Measurements from ENCODE around the gene PAM16. TPM values are rescaled to one million over a fixed set of nuclear protein-coding genes. Genes with fewer than 3 reads are reported as not detected.

PAM16 gene
- total RNA-seq, 2 experiments from 2014 or later: 62.8 to 67.8 TPM

DNA sequence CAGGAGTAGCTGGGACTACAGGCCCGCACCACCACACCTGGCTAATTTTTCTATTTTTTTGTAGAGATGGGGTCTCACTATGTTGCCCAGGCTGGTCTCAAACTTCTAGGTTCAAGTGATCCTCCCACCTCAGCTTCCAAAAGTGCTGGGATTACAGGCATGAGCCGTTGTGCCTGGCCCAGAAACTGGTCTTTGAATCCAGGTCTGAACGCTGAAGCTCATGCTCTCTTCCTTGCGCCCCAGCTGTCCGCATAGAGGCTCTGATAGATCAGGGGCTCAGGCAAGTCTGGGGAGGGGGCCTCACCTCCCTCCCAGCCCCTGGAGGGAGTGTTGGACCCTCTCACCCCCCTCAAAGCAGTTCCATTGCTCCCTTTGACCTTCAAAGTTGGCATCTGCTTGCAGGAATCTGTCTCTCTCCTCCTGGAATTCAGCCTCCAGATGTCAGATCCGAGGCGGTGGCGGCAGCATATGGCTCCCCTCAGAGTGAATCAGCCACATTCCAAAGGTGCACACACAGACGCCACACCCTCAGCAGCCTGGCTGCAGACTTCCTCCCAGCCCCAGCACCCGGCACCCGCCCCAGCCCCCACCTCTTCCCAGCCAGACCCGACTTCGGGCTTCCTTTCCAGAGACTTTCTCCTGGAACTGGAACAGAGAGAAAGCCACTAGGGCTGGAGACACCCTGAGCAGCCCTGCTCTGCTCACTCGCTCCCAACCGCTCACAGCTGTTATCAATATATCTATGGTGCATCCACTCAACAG is 52.2 kb downstream of the PAM16 start:
- Mint-ChIP-seq H3K4me1 (peaks cover 2% of the 10 kb centered on the region), H3K27ac (no peak overlapping the region), H3K4me3 (no peak overlapping the region), H3K27me3 (no peaks in the 10 kb centered on the region), H3K36me3 (ENCODE audit: low read depth) (peaks cover 14% of the 10 kb centered on the region), H3K9me3 (ENCODE audit: low read depth) (no peaks in the 10 kb centered on the region)
- ChIA-PET CTCF (interaction anchor here (0.6 to 7.5 kb wide), 7 partner anchors 9 to 212 kb away, joined by 3 to 41 read pairs (median 3); no protein-coding TSS in a partner anchor), POLR2A (interaction anchor here (0.6 kb wide), 1 partner anchor 9 kb away, joined by 3 read pairs; no protein-coding TSS in a partner anchor)
- ATAC-seq (no peak), DNase-seq (no peak)
- intact Hi-C loops (cut with DNase I, micrococcal nuclease): no loop called here

DNA sequence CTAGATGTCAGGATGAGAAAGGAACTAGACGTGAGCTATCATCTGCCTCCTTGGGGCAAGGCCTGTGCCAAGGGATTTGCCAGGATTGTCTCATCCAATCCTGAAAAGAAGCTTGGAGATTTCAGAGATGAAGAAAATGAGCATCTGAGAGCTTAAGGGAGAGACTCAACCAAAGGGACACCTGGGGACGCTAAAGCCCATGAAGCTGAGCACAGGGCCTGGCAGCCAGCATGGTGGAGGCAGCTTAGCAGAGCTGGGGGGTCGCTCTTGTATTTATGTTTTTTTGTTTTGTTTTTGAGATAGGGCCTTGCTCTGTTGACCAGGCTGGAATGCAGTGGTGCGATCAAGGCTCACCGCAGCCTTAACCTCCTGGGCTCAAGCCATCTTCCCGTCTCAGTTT is 53.6 kb downstream of the PAM16 start:
- ChIA-PET CTCF (interaction anchor here (0.7 to 7.5 kb wide), 5 partner anchors 9 to 44 kb away, joined by 3 to 41 read pairs (median 3); no protein-coding TSS in a partner anchor), POLR2A (no interaction called here)
- Mint-ChIP-seq H3K36me3 (ENCODE audit: low read depth) (peaks cover 9% of the 10 kb centered on the region), H3K9me3 (ENCODE audit: low read depth) (no peaks in the 10 kb centered on the region), H3K27me3 (no peaks in the 10 kb centered on the region), H3K4me1 (peaks cover 2% of the 10 kb centered on the region), H3K4me3 (no peak overlapping the region), H3K27ac (no peak overlapping the region)
- ATAC-seq (no peak), DNase-seq (no peak)
- intact Hi-C loops (cut with DNase I, micrococcal nuclease): no loop called here

DNA sequence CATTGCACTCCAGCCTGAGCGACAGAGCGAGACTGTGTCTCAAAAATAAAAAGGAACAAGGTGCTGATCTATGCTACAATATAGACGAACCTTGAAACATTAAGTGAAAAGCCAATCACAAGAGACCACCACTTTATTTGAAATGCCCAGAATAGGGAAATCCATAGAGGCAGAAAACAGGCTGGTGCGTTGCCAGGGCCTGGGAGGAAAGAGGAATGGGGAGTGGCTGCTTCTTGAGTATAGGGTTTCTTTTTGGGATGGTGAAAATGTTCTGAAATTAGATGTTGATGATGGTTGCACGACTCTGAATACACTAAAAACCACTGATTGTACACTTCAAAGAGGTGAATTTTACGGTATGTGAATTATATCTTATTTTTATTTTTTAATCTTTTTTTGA is 55.5 kb downstream of the PAM16 start:
- H3K36me3 Mint-ChIP-seq (ENCODE audit: low read depth): peaks cover 8% of the 10 kb centered on the region
- CTCF ChIA-PET: interaction anchor here (7.5 kb wide), 1 partner anchor 13 kb away, joined by 41 read pairs; no protein-coding TSS in a partner anchor
- peaks cover 2% of the 10 kb centered on the region for H3K4me1 Mint-ChIP-seq
- H3K9me3 Mint-ChIP-seq (ENCODE audit: low read depth): no peaks in the 10 kb centered on the region
- no peak for DNase-seq
- POLR2A ChIA-PET: no interaction called here
- intact Hi-C loops (cut with DNase I, micrococcal nuclease): no loop called here
- no peak overlapping the region for H3K4me3 Mint-ChIP-seq
- no peak for ATAC-seq
- no peak overlapping the region for H3K27ac Mint-ChIP-seq
- H3K27me3 Mint-ChIP-seq: no peaks in the 10 kb centered on the region

DNA sequence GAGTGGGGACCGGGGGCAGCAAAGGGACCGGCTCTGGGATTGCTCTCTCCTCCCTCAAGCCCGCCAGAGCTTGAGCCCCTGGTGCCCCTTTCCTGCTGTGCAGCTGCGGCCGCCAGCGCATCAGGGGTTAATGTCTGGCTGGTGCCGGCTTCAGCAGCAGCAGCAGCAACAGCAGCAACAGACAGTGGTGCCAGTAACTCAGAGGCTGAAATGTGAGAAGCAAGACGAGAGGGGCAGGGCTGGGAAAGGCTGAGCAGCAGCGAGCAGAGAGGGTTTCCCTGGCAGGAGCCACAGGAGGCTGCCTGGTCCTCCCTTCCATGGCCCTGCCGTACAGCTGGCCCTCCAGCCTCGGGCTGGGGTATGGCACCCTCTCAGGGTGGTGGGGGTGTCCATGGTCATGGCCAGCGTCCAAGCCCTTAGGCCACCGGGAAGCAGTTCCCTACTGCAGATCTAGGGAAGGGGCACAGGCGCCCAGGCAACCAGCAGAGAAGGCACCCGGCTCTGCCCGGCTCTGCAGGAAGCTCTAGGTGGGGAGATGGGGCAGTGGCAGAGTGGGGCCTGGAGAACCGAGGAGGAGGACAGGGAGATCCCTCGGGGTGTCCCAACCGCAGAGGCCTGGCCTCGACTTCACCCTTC is 57.2 kb downstream of the PAM16 start:
- H3K27me3 Mint-ChIP-seq: no peaks in the 10 kb centered on the region
- H3K27ac Mint-ChIP-seq: no peak overlapping the region
- intact Hi-C loops (cut with DNase I, micrococcal nuclease): no loop called here
- DNase-seq (no peak), ATAC-seq (no peak)
- no peak overlapping the region for H3K4me3 Mint-ChIP-seq
- ChIA-PET POLR2A (no interaction called here), CTCF (interaction anchor here (0.7 to 7.5 kb wide), 2 partner anchors 14 to 59 kb away, joined by 4 to 41 read pairs; no protein-coding TSS in a partner anchor)
- no peaks in the 10 kb centered on the region for H3K4me1 Mint-ChIP-seq
- no peaks in the 10 kb centered on the region for H3K36me3 Mint-ChIP-seq (ENCODE audit: low read depth)
- H3K9me3 Mint-ChIP-seq (ENCODE audit: low read depth): no peaks in the 10 kb centered on the region

DNA sequence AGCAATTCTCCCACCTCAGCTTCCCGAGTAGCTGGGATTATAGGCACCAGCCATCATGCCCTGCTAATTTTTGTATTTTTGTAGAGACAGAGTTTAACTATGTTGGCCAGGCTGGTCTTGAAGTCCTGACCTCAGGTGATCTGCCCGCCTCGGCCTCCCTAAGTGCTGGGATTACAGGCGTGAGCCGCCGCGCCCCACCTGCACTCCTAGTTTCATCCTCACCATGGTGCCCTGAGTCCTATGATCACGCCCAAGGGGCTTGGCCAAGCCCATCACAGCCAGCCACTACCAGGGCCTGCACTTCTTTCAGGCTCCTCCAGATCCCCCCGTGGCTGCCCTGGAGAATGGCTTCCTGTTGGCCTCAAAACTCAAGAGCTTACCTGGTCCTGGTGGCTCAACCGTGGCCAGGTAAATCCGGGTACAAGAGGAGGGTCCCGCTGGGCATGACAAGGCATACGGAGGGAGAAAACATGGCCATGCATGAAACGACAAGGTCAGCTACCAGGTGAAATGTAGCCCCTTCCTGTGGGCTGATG is 57.9 kb downstream of the PAM16 start:
- H3K27ac Mint-ChIP-seq: no peak overlapping the region

DNA sequence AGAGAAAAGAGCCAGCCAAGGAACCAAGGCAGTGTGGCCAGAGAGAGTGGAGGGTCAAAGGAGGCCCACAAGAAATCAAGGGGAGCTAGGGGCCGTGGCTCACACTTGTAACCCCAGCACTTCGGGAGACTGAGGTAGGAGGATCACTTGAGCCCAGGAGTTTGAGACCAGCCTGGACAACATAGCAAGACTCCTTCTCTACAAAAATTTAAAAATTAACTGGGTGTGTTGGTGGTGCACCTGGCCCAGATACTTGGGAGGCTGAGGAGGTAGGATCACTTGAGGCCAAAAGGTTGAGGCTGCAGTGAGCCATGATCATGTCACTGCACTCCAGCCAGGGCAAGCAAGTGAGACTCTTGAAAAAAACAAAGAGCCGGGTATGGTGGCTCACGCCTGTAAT is 59.4 kb downstream of the PAM16 start:
- Mint-ChIP-seq H3K27me3 (no peaks in the 10 kb centered on the region), H3K27ac (no peak overlapping the region), H3K9me3 (ENCODE audit: low read depth) (no peaks in the 10 kb centered on the region), H3K4me3 (no peak overlapping the region), H3K4me1 (peaks cover 9% of the 10 kb centered on the region), H3K36me3 (ENCODE audit: low read depth) (no peaks in the 10 kb centered on the region)
- POLR2A ChIA-PET: no interaction called here
- ATAC-seq (no peak), DNase-seq (no peak)
- intact Hi-C loops (cut with DNase I, micrococcal nuclease): no loop called here
- CTCF ChIA-PET: interaction anchor here (0.9 kb wide), 1 partner anchor 16 kb away, joined by 3 read pairs; no protein-coding TSS in a partner anchor

More for the DNA sequence above, 57.9 kb downstream of the PAM16 start:
- ChIA-PET POLR2A (no interaction called here), CTCF (interaction anchor here (7.5 kb wide), 1 partner anchor 15 kb away, joined by 41 read pairs; no protein-coding TSS in a partner anchor)
- no peaks in the 10 kb centered on the region for H3K36me3 Mint-ChIP-seq (ENCODE audit: low read depth)
- intact Hi-C loops (cut with DNase I, micrococcal nuclease): no loop called here
- DNase-seq: no peak
- ATAC-seq: no peak
- H3K4me3 Mint-ChIP-seq: no peak overlapping the region
- no peaks in the 10 kb centered on the region for H3K9me3 Mint-ChIP-seq (ENCODE audit: low read depth)
- H3K4me1 Mint-ChIP-seq: peaks cover 4% of the 10 kb centered on the region
- no peaks in the 10 kb centered on the region for H3K27me3 Mint-ChIP-seq

Other genes with a start within 250 kb of the PAM16 start
- 1 to 10 TPM; 5.3 to 6.2 TPM for gene ADCY9, start 234.9 kb downstream of the PAM16 start, total RNA-seq
- not detected for gene SRL, start 109.2 kb downstream of the PAM16 start, total RNA-seq
- 10 to 100 TPM; 31.0 to 42.4 TPM for gene TFAP4, start 78.3 kb downstream of the PAM16 start, total RNA-seq
- under 1 TPM; 0.27 to 0.30 TPM for gene GLIS2, start 35.3 kb downstream of the PAM16 start, total RNA-seq
- not detected for gene VASN, start 20.5 kb upstream of the PAM16 start, total RNA-seq
- gene CORO7, start 65.3 kb upstream of the PAM16 start, total RNA-seq: 10 to 100 TPM; 65.0 to 67.1 TPM
- 100 to 1,000 TPM in 1 of 2 experiments, 10 to 100 TPM in 1; 93.9 to 102 TPM for gene DNAJA3, start 74.5 kb upstream of the PAM16 start, total RNA-seq
- 10 to 100 TPM; 27.1 to 29.5 TPM for gene NMRAL1, start 123.3 kb upstream of the PAM16 start, total RNA-seq
- 10 to 100 TPM; 67.7 to 80.2 TPM for gene HMOX2, start 125.1 kb upstream of the PAM16 start, total RNA-seq
- 10 to 100 TPM; 28.3 to 30.2 TPM for gene CDIP1, start 187.5 kb upstream of the PAM16 start, total RNA-seq
- under 1 TPM; 0.09 to 0.18 TPM for gene C16orf96, start 205.0 kb upstream of the PAM16 start, total RNA-seq